HCT116 (cell line): Measurements from ENCODE around the gene NELFB. TPM values are rescaled to one million over a fixed set of nuclear protein-coding genes. Genes with fewer than 3 reads are reported as not detected.

Source experiments
- ATAC-seq: fragments of 200-7000 bp; cut with Tn5 transposase; 2 replicates; pipeline ENCODE4 v1.9.1; 2020; ENCODE audit warnings: mild to moderate bottlenecking, moderate library complexity
- BruUV-seq: library from RNA; stranded (reverse); fragments of 400-500 nt; replicated peaks from 2 replicates; lab custom pipeline; 2021; lab: Mats Ljungman, UMichigan
- CTCF ChIA-PET: fragments of 300-600 bp; sonication (Branson Sonifier 250); formaldehyde crosslinking; loops from one replicate; lab custom pipeline; 2021; ENCODE audit warnings: antibody characterized with exemption; lab: Charles Lee
- POLR2A ChIA-PET: fragments of 300-600, 350-600 bp; sonication (Branson Sonifier 250); formaldehyde crosslinking; loops from one replicate; lab custom pipeline; 2021; ENCODE audit warnings: antibody characterized with exemption; lab: Charles Lee
- RAD21 ChIA-PET, 2 experiments: fragments of 300-600 bp; sonication (Branson Sonifier 250); formaldehyde crosslinking; loops; one replicate each; lab custom pipeline; 2023; ENCODE audit warnings: low total read pairs in 2 of 2; ENCODE audit not compliant: uncharacterized antibody in 2 of 2, unreplicated experiment in 2 of 2, low non-redundant PET in 1 of 2; lab: Charles Lee
- DNase-seq: peaks from one replicate; pipeline ENCODE4 v3.0.0-alpha.2; 2010; ENCODE audit warnings: low read depth, low spot score
- H2AFZ ChIP-seq: fragments of 200-600 bp; shearing (Covaris generic), sonication (generic); 2 replicates; pipeline ENCODE4 v1.6.1; 2017; ENCODE audit warnings: low read depth, mixed run types, mixed read lengths, antibody characterized with exemption, low read length; ENCODE audit not compliant: poor library complexity, severe bottlenecking
- H3K27ac ChIP-seq: 2 replicates; pipeline ENCODE4 v1.5.1; 2012; ENCODE audit warnings: low read depth, low read length
- H3K27me3 ChIP-seq: fragments of 200-600 bp; sonication (generic); 2 replicates; pipeline ENCODE4 v1.6.1; 2016; ENCODE audit warnings: mixed run types, low read length, mixed read lengths; ENCODE audit not compliant: insufficient read depth
- H3K36me3 ChIP-seq, 2 experiments: fragments of 200-500 bp in 1 of 2; fragments of 200-600 bp in 1 of 2; sonication (Bioruptor generic) in 1 of 2; sonication (generic) in 1 of 2; 2 replicates each; pipeline versions ENCODE4 v1.5.1 to v1.6.1; 2014 to 2016; ENCODE audit warnings: low read length in 2 of 2, inconsistent platforms in 1 of 2, mixed read lengths in 1 of 2, mixed run types in 1 of 2; ENCODE audit not compliant: insufficient read depth in 2 of 2, control insufficient read depth in 1 of 2
- H3K4me1 ChIP-seq, 2 experiments: fragments of 200-600 bp in 1 of 2; sonication (generic) in 1 of 2; 2 replicates each; pipeline versions ENCODE4 v1.5.1 to v1.6.1; 2012 to 2017; ENCODE audit warnings: low read length in 2 of 2, inconsistent platforms in 1 of 2, mild to moderate bottlenecking in 1 of 2, mixed read lengths in 1 of 2, mixed run types in 1 of 2, moderate library complexity in 1 of 2; ENCODE audit not compliant: insufficient read depth in 2 of 2, control insufficient read depth in 1 of 2
- H3K4me2 ChIP-seq: fragments of 200-600 bp; sonication (generic); 2 replicates; pipeline ENCODE4 v1.6.1; 2017; ENCODE audit warnings: mixed run types, low read length, mixed read lengths
- H3K4me3 ChIP-seq, 2 experiments: fragments of 200-600 bp in 1 of 2; sonication (generic) in 1 of 2; replicated peaks in 1 of 2; 2 replicates each; pipeline ENCODE4 v1.5.1; 2011 to 2016; ENCODE audit warnings: low read length in 2 of 2, control low read depth in 1 of 2, low read depth in 1 of 2, mild to moderate bottlenecking in 1 of 2, mixed read lengths in 1 of 2, mixed run types in 1 of 2
- H3K79me2 ChIP-seq: fragments of 200-600 bp; sonication (generic); 2 replicates; pipeline ENCODE4 v1.6.1; 2017; ENCODE audit warnings: mild to moderate bottlenecking, mixed run types, low read length, moderate library complexity, mixed read lengths; ENCODE audit not compliant: insufficient read depth
- H3K9ac ChIP-seq: fragments of 200-600 bp; sonication (generic); 2 replicates; pipeline ENCODE4 v1.6.1; 2016; ENCODE audit warnings: low read length, mixed read lengths
- H3K9me2 ChIP-seq: fragments of 200-600 bp; sonication (generic), shearing (Covaris generic); 2 replicates; pipeline ENCODE4 v1.6.1; 2017; ENCODE audit warnings: mixed run types, mild to moderate bottlenecking, moderate library complexity; ENCODE audit not compliant: insufficient read depth
- H3K9me3 ChIP-seq, 2 experiments: fragments of 200-500 bp in 1 of 2; fragments of 200-600 bp in 1 of 2; sonication (Bioruptor generic) in 1 of 2; sonication (generic) in 1 of 2; 2 replicates each; pipeline ENCODE4 v1.6.1; 2014 to 2017; ENCODE audit warnings: low read length in 2 of 2, mixed read lengths in 2 of 2, inconsistent platforms in 1 of 2, low read depth in 1 of 2, mild to moderate bottlenecking in 1 of 2, mixed run types in 1 of 2, moderate library complexity in 1 of 2; ENCODE audit not compliant: control insufficient read depth in 1 of 2, insufficient read depth in 1 of 2
- H4K20me1 ChIP-seq: fragments of 200-600 bp; sonication (generic), shearing (Covaris generic); 2 replicates; pipeline ENCODE4 v1.6.1; 2017; ENCODE audit warnings: mixed run types, mild to moderate bottlenecking, moderate library complexity; ENCODE audit not compliant: insufficient read depth
- CBX3 ChIP-seq: IDR thresholded peaks from 2 replicates; pipeline ENCODE4 v1.6.1; 2012; ENCODE audit warnings: low read depth
- CEBPB ChIP-seq: IDR thresholded peaks from 2 replicates; pipeline ENCODE4 v1.6.1; 2012; ENCODE audit warnings: low read depth
- EGR1 ChIP-seq: IDR thresholded peaks from 2 replicates; pipeline ENCODE4 v1.6.1; 2012; ENCODE audit warnings: low read depth
- ELF1 ChIP-seq: IDR thresholded peaks from 2 replicates; pipeline ENCODE4 v1.6.1; 2012; ENCODE audit warnings: low read depth, borderline replicate concordance
- EZH2 ChIP-seq: fragments of 200-600 bp; sonication (generic); IDR thresholded peaks from 2 replicates; pipeline ENCODE4 v1.6.1; 2017; ENCODE audit warnings: antibody characterized with exemption, mixed run types
- EZH2phosphoT487 ChIP-seq: fragments of 200-600 bp; IDR thresholded peaks from 2 replicates; pipeline ENCODE4 v1.6.1; 2018; ENCODE audit warnings: antibody characterized with exemption, borderline replicate concordance
- POLR2A ChIP-seq: IDR thresholded peaks from 2 replicates; pipeline ENCODE4 v1.7.0; 2011; ENCODE audit warnings: borderline replicate concordance; ENCODE audit not compliant: insufficient read depth, insufficient read length; ENCODE audit errors: extremely low read depth
- RAD21 ChIP-seq: IDR thresholded peaks from 2 replicates; pipeline ENCODE4 v1.6.1; 2012; ENCODE audit warnings: low read depth, mild to moderate bottlenecking
- SIN3A ChIP-seq: IDR thresholded peaks from 2 replicates; pipeline ENCODE4 v1.6.1; 2012; ENCODE audit warnings: low read depth
- SP1 ChIP-seq: IDR thresholded peaks from 2 replicates; pipeline ENCODE4 v1.6.1; 2012; ENCODE audit warnings: low read depth
- TCF7L2 ChIP-seq: IDR thresholded peaks from 2 replicates; pipeline ENCODE4 v1.7.0; 2011; ENCODE audit warnings: borderline replicate concordance, inconsistent platforms; ENCODE audit not compliant: insufficient read depth, insufficient read length; ENCODE audit errors: extremely low read depth
- YY1 ChIP-seq: IDR thresholded peaks from 2 replicates; pipeline ENCODE4 v1.6.1; 2011; ENCODE audit warnings: low read length, low read depth, moderate library complexity, mild to moderate bottlenecking; ENCODE audit not compliant: insufficient replicate concordance; ENCODE audit errors: extremely low read depth
- ZNF274 ChIP-seq: fragments of 200-500 bp; sonication (Bioruptor generic); IDR thresholded peaks from 2 replicates; pipeline ENCODE4 v1.6.1; 2014; ENCODE audit warnings: mild to moderate bottlenecking, low read depth, low read length, inconsistent platforms
- intact Hi-C: fragments of 100-400 bp; cut with micrococcal nuclease; formaldehyde crosslinking; loops from 2 replicates; pipeline ENCODE4 v1.10.0; 2022
- total RNA-seq: library from RNA; stranded (reverse); gene quantifications from one replicate; pipeline ENCODE4 v1.2.1, GENCODE V29; 2021; ENCODE audit not compliant: unreplicated experiment
- TF ChIP-seq, protein P1 (sequence below), 3 experiments: fragments of 200-600 bp in 1 of 3; sonication (generic) in 1 of 3; IDR thresholded peaks in 2 of 3; conservative IDR thresholded peaks in 1 of 3; 2 replicates each; pipeline ENCODE4 v1.5.1; 2012 to 2017; ENCODE audit warnings: low read depth in 2 of 3, low read length in 2 of 3, antibody characterized with exemption in 1 of 3, borderline replicate concordance in 1 of 3, control low read depth in 1 of 3, mild to moderate bottlenecking in 1 of 3, mixed read lengths in 1 of 3, mixed run types in 1 of 3, moderate library complexity in 1 of 3; ENCODE audit not compliant: insufficient read depth in 1 of 3
- TF ChIP-seq, protein P2 (sequence below): IDR thresholded peaks from 2 replicates; pipeline ENCODE4 v1.6.1; 2012
- TF ChIP-seq, protein P3 (sequence below): IDR thresholded peaks from 2 replicates; pipeline ENCODE4 v1.6.1; 2012

The NELFB gene
- total RNA-seq, 1 experiment from 2014 or later: 86.4 TPM

- POLR2A ChIA-PET: interaction anchor here (0.6 kb wide), 1 partner anchor 123 kb away, joined by 3 read pairs; the partner anchor contains the start of gene ENTPD8
- no peak overlapping the region for H2AFZ ChIP-seq
- TF ChIP-seq ZNF274 (no peak), RAD21 (no peak), ELF1 (no peak), EGR1 (no peak)
Measured at GRCh38 chr9:137317718-137318511, 62.8 kb downstream of the NELFB start.

GRCh38 chr9:137318602-137319001 lies 63.5 kb downstream of the NELFB start:
- no TSS peak for BruUV-seq
- intact Hi-C loops: no loop called here
- ATAC-seq: no peak
- no peaks in the 10 kb centered on the region for H4K20me1 ChIP-seq
- H3K4me3 ChIP-seq: no peak overlapping the region
- ChIA-PET POLR2A (interaction anchor here (0.6 kb wide), 1 partner anchor 122 kb away, joined by 3 read pairs; the partner anchor contains the start of gene ENTPD8), RAD21 (no interaction called here), CTCF (interaction anchor here (1.4 kb wide), 1 partner anchor 17 kb away, joined by 4 read pairs; the partner anchor contains the start of gene NRARP)
- no peak overlapping the region for H2AFZ ChIP-seq
- H3K9me3 ChIP-seq: no peaks in the 10 kb centered on the region
- no peaks in the 10 kb centered on the region for H3K27me3 ChIP-seq
- no peaks in the 10 kb centered on the region for H3K36me3 ChIP-seq
- peaks cover 10 to 20% of the 10 kb centered on the region in 2 experiments; a peak in 3 of 4 replicates for H3K4me1 ChIP-seq
- H3K9ac ChIP-seq: no peak overlapping the region
- no peaks in the 10 kb centered on the region for H3K79me2 ChIP-seq
- H3K9me2 ChIP-seq: no peaks in the 10 kb centered on the region
- no peak for DNase-seq
- no peak overlapping the region for H3K4me2 ChIP-seq
- no peak overlapping the region for H3K27ac ChIP-seq
- no peak for TF ChIP-seq EZH2phosphoT487
- TF ChIP-seq TCF7L2: no peak
- no peak for TF ChIP-seq EZH2
- TF ChIP-seq SIN3A: no peak
- no peak for TF ChIP-seq SP1
- no peak for TF ChIP-seq CEBPB
- no peak for TF ChIP-seq ELF1
- TF ChIP-seq POLR2A: no peak
- TF ChIP-seq, protein P1, sequence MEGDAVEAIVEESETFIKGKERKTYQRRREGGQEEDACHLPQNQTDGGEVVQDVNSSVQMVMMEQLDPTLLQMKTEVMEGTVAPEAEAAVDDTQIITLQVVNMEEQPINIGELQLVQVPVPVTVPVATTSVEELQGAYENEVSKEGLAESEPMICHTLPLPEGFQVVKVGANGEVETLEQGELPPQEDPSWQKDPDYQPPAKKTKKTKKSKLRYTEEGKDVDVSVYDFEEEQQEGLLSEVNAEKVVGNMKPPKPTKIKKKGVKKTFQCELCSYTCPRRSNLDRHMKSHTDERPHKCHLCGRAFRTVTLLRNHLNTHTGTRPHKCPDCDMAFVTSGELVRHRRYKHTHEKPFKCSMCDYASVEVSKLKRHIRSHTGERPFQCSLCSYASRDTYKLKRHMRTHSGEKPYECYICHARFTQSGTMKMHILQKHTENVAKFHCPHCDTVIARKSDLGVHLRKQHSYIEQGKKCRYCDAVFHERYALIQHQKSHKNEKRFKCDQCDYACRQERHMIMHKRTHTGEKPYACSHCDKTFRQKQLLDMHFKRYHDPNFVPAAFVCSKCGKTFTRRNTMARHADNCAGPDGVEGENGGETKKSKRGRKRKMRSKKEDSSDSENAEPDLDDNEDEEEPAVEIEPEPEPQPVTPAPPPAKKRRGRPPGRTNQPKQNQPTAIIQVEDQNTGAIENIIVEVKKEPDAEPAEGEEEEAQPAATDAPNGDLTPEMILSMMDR (IDR thresholded peaks at IDR 0.05 in 2 of 3, conservative IDR thresholded peaks at IDR 0.05 in 1 of 3; ENCODE audit: borderline replicate concordance in 1 of 3, insufficient read depth in 1 of 3, low read depth in 2 of 3, low read length in 2 of 3): no peak
- no peak for TF ChIP-seq YY1
- TF ChIP-seq, protein P2, sequence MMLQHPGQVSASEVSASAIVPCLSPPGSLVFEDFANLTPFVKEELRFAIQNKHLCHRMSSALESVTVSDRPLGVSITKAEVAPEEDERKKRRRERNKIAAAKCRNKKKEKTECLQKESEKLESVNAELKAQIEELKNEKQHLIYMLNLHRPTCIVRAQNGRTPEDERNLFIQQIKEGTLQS: no peak
- TF ChIP-seq, protein P3, sequence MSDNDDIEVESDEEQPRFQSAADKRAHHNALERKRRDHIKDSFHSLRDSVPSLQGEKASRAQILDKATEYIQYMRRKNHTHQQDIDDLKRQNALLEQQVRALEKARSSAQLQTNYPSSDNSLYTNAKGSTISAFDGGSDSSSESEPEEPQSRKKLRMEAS: no peak
- no peak for TF ChIP-seq CBX3

More at GRCh38 chr9:137317718-137318511, 62.8 kb downstream of the NELFB start:
- RAD21 ChIA-PET: no interaction called here
- Histone ChIP-seq H3K4me3 (no peak overlapping the region), H3K9me2 (no peaks in the 10 kb centered on the region), H3K4me1 (peaks cover 10 to 26% of the 10 kb centered on the region in 2 experiments; a peak in 3 of 4 replicates), H3K79me2 (no peaks in the 10 kb centered on the region), H3K9me3 (no peaks in the 10 kb centered on the region), H3K27ac (no peak overlapping the region), H3K36me3 (no peaks in the 10 kb centered on the region), H4K20me1 (no peaks in the 10 kb centered on the region), H3K9ac (no peak overlapping the region), H3K27me3 (no peaks in the 10 kb centered on the region), H3K4me2 (no peak overlapping the region)
- CTCF ChIA-PET: interaction anchor here (1.4 kb wide), 1 partner anchor 16 kb away, joined by 4 read pairs; the partner anchor contains the start of gene NRARP
- intact Hi-C loops: no loop called here
- DNase-seq (no peak), ATAC-seq (no peak)
- no TSS peak for BruUV-seq
